ENCODE measurements around the gene SHISA4.
A peak's percentile ranks its signal among the peaks of the same experiment; 100 is the strongest.

SHISA4 gene

DNA sequence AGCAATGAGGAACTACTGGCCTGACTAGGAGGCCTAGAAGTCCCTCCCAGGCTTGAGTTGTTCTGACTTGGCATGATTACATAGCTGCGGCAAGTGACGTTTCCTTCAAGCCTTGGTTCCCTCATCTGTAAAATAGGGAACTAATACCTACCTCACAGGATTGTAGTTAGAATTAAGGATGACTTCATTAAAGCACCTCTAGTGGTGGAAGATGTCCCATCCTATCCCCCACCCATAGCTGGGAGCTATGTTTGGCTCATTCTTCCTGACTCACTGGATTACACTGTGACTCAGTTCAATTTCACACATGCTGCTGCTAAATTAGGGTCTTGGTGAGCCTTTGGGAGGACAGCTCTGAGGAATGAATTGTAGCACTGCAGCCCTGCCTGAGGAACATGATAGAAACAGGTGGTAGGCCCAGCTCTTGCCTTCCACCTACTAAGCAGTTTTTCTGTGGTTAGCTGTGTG is 6.0 kb upstream of the SHISA4 start:
- no peak for DNase-seq

DNA sequence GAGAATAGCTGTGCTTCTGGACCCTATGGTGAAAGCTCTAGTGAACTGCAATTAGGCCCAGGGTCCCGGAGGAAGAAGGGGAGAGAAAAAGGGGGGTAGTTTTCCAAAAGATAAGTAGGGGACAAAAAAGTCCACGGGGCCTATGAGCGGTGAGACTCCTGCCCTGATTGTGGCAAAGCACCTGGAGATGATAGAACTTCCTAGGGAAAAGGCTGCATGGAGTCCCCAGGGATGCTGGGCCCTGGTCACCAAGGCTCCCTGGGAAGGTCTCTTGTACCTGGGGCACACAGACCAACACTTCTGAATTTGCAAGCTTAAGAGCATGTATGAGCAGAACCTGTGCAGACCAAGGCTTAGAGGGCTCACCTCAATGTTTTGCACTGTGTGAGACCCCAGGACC is 5.4 kb upstream of the SHISA4 start:
- no peak for DNase-seq

DNA sequence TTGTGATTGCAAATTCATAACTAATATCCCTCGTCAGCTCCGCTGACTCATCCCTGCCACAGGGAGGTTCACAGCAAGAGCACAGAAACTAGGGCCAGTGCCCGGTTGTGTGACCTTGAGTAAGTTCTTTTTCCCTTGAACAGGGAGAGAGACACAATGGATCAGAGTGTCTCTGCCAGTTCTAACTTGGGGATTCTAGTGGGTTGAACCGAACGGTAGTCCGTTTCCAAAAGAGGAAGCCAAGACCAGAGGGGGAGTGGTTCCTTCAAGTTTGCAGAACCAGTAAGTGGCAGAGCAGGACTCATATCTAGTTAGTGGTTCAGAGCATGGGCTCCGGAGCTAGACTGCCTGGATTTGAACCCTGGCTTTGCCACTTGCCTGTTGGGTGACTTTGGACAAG is 4.9 kb upstream of the SHISA4 start:
- no peak for DNase-seq

DNA sequence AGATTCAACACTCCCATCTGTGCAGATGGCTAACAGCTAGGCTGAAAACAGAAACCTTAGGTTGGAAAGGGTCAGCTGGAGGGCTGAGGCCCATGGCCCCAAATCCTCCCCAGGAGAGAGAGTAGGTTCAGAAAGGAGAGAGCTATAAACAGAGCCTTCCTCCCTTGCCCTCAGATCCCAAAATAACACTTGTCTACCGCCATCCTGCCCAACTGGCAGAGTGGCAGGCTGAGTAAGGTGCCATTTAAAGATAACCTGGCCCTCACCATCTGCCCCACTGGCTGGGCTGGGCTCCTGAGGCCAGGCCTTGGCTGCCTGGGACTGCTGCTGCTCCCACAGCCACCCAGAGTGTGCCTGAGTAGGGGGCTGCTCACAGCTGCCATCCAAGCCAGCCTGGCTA is 4.3 kb upstream of the SHISA4 start:
- DNase-seq, result no peak

GRCh38 chr1:201885531-201886075 is 3.1 kb upstream of the SHISA4 start:
- no peak for DNase-seq

DNA sequence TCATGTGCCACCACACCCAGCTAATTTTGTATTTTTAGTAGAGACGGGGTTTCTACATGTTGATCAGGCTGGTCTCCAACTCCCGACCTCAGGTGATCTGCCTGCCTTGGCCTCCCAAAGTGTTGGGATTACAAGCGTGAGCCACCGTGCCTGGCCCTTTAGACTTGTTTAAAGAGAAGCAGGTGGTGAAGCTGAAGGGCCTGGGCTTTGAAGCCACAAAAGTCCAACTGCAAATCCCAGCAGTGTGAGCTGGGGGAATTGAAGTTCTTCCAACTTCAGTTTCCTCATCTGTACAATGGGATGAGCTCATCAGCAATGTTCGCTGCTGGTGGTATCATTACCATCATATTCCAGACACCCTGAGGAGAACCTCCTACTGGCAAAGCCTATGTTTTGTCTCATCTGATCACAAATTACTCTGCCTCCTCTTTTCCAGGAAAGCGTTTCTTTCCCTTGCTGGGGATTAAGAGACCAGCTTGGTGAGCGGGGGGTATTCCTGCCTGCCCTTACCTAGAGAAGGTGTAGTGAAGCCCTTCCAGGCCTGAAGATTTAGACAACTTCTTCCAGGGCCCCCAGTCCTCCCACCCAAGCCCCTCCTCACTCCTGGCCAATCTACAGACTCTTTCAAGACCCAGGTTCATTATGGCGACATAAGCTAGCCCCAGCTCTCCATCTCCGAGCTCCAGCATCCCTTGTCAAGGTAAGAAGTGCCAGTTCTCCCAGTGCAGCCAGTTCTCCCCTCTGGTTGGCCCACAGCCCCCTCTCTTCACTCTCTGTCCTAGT is 2.4 kb upstream of the SHISA4 start:
- DNase-seq, result no peak

- no peak for DNase-seq
Measured at GRCh38 chr1:201887116-201887866, 1.4 kb upstream of the SHISA4 start.

- no peak for DNase-seq
Measured at GRCh38 chr1:201889090-201889968, 631 bp downstream of the SHISA4 start.

DNA sequence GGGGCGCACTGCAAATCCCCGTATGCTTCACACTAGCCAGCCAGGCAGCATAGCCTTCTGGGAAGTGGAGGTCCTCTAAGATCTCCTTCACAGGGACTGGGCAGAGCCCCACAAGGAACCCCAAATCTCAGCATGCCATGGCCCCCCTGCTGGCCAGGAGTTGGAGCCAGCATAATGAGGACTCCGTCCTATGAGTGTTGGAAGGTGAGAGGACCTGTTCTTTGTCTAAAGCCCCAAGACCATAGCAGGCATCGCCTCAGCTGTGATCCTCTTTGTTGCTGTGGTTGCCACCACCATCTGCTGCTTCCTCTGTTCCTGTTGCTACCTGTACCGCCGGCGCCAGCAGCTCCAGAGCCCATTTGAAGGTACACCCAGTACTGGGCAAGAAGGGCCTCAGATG is 1.5 kb downstream of the SHISA4 start:
- DNase-seq, result no peak

DNA sequence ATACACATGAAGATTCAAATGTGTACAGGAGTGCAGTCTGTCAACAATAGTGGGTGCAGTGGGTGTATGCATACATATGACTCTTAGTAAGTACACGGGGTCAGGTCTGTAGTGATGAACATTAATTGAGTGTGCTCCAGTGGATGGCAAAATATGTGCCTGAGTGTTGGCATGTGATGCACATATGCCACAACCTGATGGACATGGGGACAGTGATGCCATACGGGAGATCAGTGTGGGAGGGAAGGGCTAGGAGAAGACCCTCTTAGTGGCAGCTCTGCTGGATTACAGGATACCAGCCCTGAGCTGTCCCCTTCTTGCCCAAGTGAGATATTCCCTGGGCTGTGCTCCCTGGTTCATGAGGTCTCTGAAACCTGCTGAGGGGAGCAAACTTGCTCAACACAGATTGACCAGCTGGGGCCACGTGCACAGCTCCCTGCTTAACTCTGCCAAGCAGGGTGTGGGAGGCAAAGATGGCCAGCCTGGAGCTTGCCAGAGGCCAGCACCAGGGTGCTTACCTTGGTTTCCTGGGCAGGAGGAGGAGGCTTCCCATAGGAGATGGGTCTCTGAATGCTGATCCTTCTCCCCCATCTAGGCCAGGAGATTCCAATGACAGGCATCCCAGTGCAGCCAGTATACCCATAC is 2.2 kb downstream of the SHISA4 start:
- DNase-seq, result no peak

GRCh38 chr1:201891451-201892045 is 2.9 kb downstream of the SHISA4 start:
- DNase-seq, result no peak

- DNase-seq, result no peak
Measured at GRCh38 chr1:201892211-201892610, 3.5 kb downstream of the SHISA4 start.

- DNase-seq, result no peak
Measured at GRCh38 chr1:201893431-201893830, 4.7 kb downstream of the SHISA4 start.

DNA sequence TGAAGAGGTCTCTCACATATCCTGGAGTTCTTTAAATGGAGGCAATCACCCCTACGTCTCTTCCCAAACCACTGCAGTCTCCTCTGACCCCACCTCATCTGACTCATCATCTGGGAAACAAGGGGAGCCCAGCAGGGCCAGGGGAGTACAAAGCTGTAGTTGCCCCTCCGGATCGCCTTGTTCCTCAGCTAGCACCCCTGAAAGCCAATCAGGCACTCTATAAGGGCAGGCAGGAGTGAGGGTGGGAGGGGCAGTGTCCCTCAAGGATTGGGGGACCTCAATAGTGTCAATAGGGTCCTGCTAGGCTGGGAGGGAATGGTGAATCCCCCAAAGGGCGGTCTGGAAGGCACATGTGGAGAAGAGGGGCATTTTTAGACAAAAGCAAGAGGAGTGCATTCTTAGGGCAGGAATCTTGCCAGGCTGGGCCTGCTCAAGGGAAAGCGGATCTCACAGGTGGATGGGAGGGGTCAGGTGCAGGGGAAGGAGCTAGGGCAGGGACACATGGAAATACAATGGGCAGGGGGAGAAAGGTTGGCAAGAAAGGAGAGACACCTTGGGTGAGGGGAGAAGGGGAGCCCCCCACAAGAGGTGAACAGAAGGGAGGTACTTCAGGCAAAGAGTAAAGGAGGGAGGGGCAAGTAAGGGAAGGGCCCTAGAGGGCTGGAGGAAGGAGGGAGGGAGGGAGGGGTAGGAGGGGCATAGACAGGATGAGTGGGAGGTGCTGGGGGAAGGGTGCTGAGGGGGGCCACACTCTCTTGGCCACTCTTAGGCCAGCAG is 5.8 kb downstream of the SHISA4 start:
- DNase-seq, result no peak

- no peak for DNase-seq
Measured at GRCh38 chr1:201895120-201895665, 6.5 kb downstream of the SHISA4 start.

GRCh38 chr1:201895913-201896807 is 7.5 kb downstream of the SHISA4 start:
- DNase-seq, result peak; percentile 85 to 92

DNA sequence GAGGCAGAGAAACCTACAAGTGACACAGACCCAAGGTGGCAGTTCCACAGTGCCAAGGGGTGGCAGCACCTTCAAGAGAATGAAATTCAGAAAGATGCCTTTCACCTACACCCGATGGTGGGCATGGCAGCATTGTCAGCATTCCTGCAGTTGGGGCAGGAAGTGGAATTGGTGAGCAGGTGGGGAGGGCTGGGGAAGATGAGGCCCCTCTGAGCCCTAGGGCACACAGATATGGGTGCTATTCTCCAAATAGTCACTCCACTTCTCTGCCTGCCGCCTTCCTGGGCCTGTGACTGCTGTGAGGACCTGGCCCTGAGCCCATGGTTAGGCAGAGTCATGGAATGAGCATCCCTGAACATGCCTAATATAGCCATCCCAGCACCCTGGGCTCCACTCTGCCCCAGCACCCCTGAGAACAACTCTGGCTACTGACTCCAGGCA is 8.3 kb downstream of the SHISA4 start:
- DNase-seq, result no peak

GRCh38 chr1:201898240-201898894 is 9.7 kb downstream of the SHISA4 start:
- DNase-seq, result no peak

DNA sequence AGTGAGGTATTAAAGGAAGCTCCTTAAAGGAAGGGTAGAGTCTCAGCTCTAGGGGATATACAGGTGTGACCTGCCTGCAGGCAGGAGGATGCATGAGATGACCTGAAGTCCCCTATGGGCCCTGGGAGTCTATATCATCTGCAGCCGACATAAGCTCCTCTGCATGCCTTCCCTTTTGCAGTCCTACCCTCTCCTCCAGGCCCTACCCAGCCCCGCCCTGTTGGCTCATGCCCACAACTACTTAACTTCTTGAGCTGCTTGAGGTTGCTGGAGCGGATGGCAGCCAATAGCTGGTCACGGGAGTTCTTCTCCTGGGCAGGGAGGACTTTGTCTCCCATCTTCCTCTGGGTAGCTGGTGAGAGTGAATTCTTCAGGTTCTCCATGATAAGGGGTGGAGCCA is 10.3 kb downstream of the SHISA4 start:
- DNase-seq, result no peak
